ENCODE data around the gene LSR. TPM values are rescaled to one million over a fixed set of nuclear protein-coding genes. Genes with fewer than 3 reads are reported as not detected.

Gene LSR
- total RNA-seq, 2 donors from 2014 or later: 7.6 to 9.3 TPM

GRCh38 chr19:35314031-35314430, 65.2 kb downstream of the LSR start:
- DNase-seq (ENCODE audit: low spot score) (no peak), ATAC-seq (ENCODE audit: insufficient number of reproducible peaks, low FRiP score, low read depth) (no peak)
- Histone ChIP-seq H3K27ac (no peak overlapping the region), H3K4me1 (ENCODE audit: control insufficient read depth in 1 of 2, low read depth in 2 of 2) (no peaks in the 10 kb centered on the region), H3K36me3 (no peaks in the 10 kb centered on the region), H3K27me3 (replicated peaks; ENCODE audit: insufficient read depth) (no peaks in the 10 kb centered on the region), H3K9me3 (no peaks in the 10 kb centered on the region), H3K4me3 (no peak overlapping the region)
- TF ChIP-seq CTCF (IDR thresholded peaks at IDR 0.05): no peak

GRCh38 chr19:35314858-35315470, 66.2 kb downstream of the LSR start:
- ATAC-seq (ENCODE audit: insufficient number of reproducible peaks, low FRiP score, low read depth): no peak
- Histone ChIP-seq H3K36me3 (no peaks in the 10 kb centered on the region), H3K4me1 (ENCODE audit: control insufficient read depth in 1 of 2, low read depth in 2 of 2) (no peaks in the 10 kb centered on the region), H3K27me3 (replicated peaks; ENCODE audit: insufficient read depth) (no peaks in the 10 kb centered on the region), H3K4me3 (no peak overlapping the region), H3K27ac (no peak overlapping the region), H3K9me3 (no peaks in the 10 kb centered on the region)
- DNase-seq (ENCODE audit: low spot score): no peak
- TF ChIP-seq CTCF (IDR thresholded peaks at IDR 0.05): no peak

- Histone ChIP-seq H3K9me3 (no peaks in the 10 kb centered on the region), H3K4me1 (ENCODE audit: control insufficient read depth in 1 of 2, low read depth in 2 of 2) (no peaks in the 10 kb centered on the region), H3K4me3 (no peak overlapping the region), H3K27ac (no peak overlapping the region), H3K27me3 (replicated peaks; ENCODE audit: insufficient read depth) (no peaks in the 10 kb centered on the region), H3K36me3 (no peaks in the 10 kb centered on the region)
- DNase-seq (ENCODE audit: low spot score): no peak
- no peak for ATAC-seq (ENCODE audit: insufficient number of reproducible peaks, low FRiP score, low read depth)
- no peak for TF ChIP-seq CTCF (IDR thresholded peaks at IDR 0.05)
Measured at GRCh38 chr19:35315883-35316282, 67.1 kb downstream of the LSR start.

GRCh38 chr19:35316560-35316959, 67.8 kb downstream of the LSR start:
- H3K27me3 ChIP-seq (replicated peaks; ENCODE audit: insufficient read depth): no peaks in the 10 kb centered on the region
- no peak overlapping the region for H3K4me3 ChIP-seq
- DNase-seq (ENCODE audit: low spot score): no peak
- no peaks in the 10 kb centered on the region for H3K9me3 ChIP-seq
- H3K36me3 ChIP-seq: no peaks in the 10 kb centered on the region
- no peak for ATAC-seq (ENCODE audit: insufficient number of reproducible peaks, low FRiP score, low read depth)
- no peak overlapping the region for H3K27ac ChIP-seq
- H3K4me1 ChIP-seq (ENCODE audit: control insufficient read depth in 1 of 2, low read depth in 2 of 2): no peaks in the 10 kb centered on the region
- TF ChIP-seq CTCF (IDR thresholded peaks at IDR 0.05): no peak

Other genes starting within 250 kb of the LSR start
- gene GRAMD1A, start 248.7 kb upstream of the LSR start, total RNA-seq: 10 to 100 TPM; 42.9 to 83.5 TPM
- gene SCN1B, start 218.5 kb upstream of the LSR start, total RNA-seq: 10 to 100 TPM; 25.1 to 26.0 TPM
- gene HPN, start 207.3 kb upstream of the LSR start, total RNA-seq: 1 to 10 TPM in 1 of 2 donors, under 1 TPM in 1; 0.35 to 5.4 TPM
- gene FXYD3, start 133.2 kb upstream of the LSR start, total RNA-seq: 1 to 10 TPM in 1 of 2 donors, under 1 TPM in 1; 0.68 to 6.4 TPM
- 10 to 100 TPM in 1 of 2 donors, 1 to 10 TPM in 1; 7.9 to 17.4 TPM for gene LGI4, start 113.9 kb upstream of the LSR start, total RNA-seq
- gene FXYD1, start 110.2 kb upstream of the LSR start, total RNA-seq: 10 to 100 TPM; 50.7 to 65.8 TPM
- not detected for gene FXYD7, start 105.7 kb upstream of the LSR start, total RNA-seq
- gene FXYD5, start 94.3 kb upstream of the LSR start, total RNA-seq: 100 to 1,000 TPM in 1 of 2 donors, 10 to 100 TPM in 1; 65.0 to 106 TPM
- not detected for gene FAM187B, start 20.3 kb upstream of the LSR start, total RNA-seq
- gene USF2, start 20.0 kb downstream of the LSR start, total RNA-seq: 100 to 1,000 TPM in 1 of 2 donors, 10 to 100 TPM in 1; 90.4 to 143 TPM
- gene HAMP, start 33.5 kb downstream of the LSR start, total RNA-seq: under 1 TPM in 1 of 2 donors, not detected in 1; 0.28 TPM
- 1 to 10 TPM in 1 of 2 donors, not detected in 1; 2.8 TPM for gene MAG, start 43.2 kb downstream of the LSR start, total RNA-seq
- 1 to 10 TPM; 1.4 to 3.6 TPM for gene CD22, start 80.2 kb downstream of the LSR start, total RNA-seq
- not detected for gene FFAR1, start 98.9 kb downstream of the LSR start, total RNA-seq
- not detected for gene FFAR3, start 109.5 kb downstream of the LSR start, total RNA-seq
- not detected for gene GPR42, start 122.1 kb downstream of the LSR start, total RNA-seq
- gene FFAR2, start 199.3 kb downstream of the LSR start, total RNA-seq: under 1 TPM in 1 of 2 donors, not detected in 1; 0.92 TPM
- gene KRTDAP, start 241.5 kb downstream of the LSR start, total RNA-seq: 10 to 100 TPM in 1 of 2 donors, not detected in 1; 29.6 TPM